Naive thymus-derived CD4-positive, alpha-beta T cell (primary cell): ENCODE results near the gene CTBP2. TPM values are rescaled to one million over a fixed set of nuclear protein-coding genes. Genes with fewer than 3 reads are reported as not detected.
A peak's percentile ranks its signal among the peaks of the same experiment; 100 is the strongest.

Source experiments
- ATAC-seq: fragments of 150-1000 bp; cut with Tn5 transposase; 2 replicates; pipeline ENCODE4 v1.10.0; 2021; ENCODE audit warnings: mild to moderate bottlenecking, moderate library complexity
- CTCF ChIA-PET: fragments of 350-600 bp; sonication (Branson Sonifier 250); formaldehyde crosslinking; loops from one replicate; lab custom pipeline; 2021; ENCODE audit warnings: antibody characterized with exemption; lab: Charles Lee
- POLR2A ChIA-PET: fragments of 350-600 bp; sonication (Branson Sonifier 250); formaldehyde crosslinking; loops from one replicate; lab custom pipeline; 2021; ENCODE audit warnings: antibody characterized with exemption, inconsistent platforms; lab: Charles Lee
- DNase-seq, 9 donors: peaks; one replicate each; pipeline versions ENCODE4 v3.0.0 to v3.0.0-alpha.2; 2020 to 2022; ENCODE audit warnings: mixed read lengths in 1 of 9
- H3K27ac ChIP-seq: one replicate; pipeline ENCODE4 v1.7.0; 2013; ENCODE audit warnings: mild to moderate bottlenecking, low read depth, low read length, moderate library complexity
- H3K27me3 ChIP-seq, 2 donors: one replicate each; pipeline ENCODE4 v1.7.0; 2013; ENCODE audit warnings: low read length in 2 of 2, mild to moderate bottlenecking in 2 of 2, moderate library complexity in 2 of 2; ENCODE audit not compliant: control insufficient read depth in 2 of 2, insufficient read depth in 2 of 2
- H3K36me3 ChIP-seq, 3 experiments: 1 replicate in 2 of 3; 2 replicates in 1 of 3; pipeline ENCODE4 v1.7.0; 2013; ENCODE audit warnings: low read length in 3 of 3, mild to moderate bottlenecking in 3 of 3, moderate library complexity in 1 of 3; ENCODE audit not compliant: insufficient read depth in 3 of 3, control insufficient read depth in 2 of 3
- H3K4me1 ChIP-seq, 2 donors: one replicate each; pipeline ENCODE4 v1.7.0; 2013; ENCODE audit warnings: low read length in 2 of 2, mild to moderate bottlenecking in 2 of 2, moderate library complexity in 1 of 2; ENCODE audit not compliant: control insufficient read depth in 2 of 2, insufficient read depth in 2 of 2
- H3K4me3 ChIP-seq: 2 replicates; pipeline ENCODE4 v1.7.0; 2013; ENCODE audit warnings: mild to moderate bottlenecking, low read length
- H3K9me3 ChIP-seq, 3 experiments: 1 replicate in 2 of 3; 2 replicates in 1 of 3; pipeline ENCODE4 v1.7.0; 2013; ENCODE audit warnings: low read length in 3 of 3; ENCODE audit not compliant: control insufficient read depth in 2 of 3
- H3K27ac Mint-ChIP-seq, 9 donors: one replicate each; pipeline ENCODE4 v1.8.0; 2020 to 2022; ENCODE audit warnings: mixed read lengths in 9 of 9, mild to moderate bottlenecking in 8 of 9, moderate library complexity in 5 of 9, inconsistent platforms in 2 of 9
- H3K27me3 Mint-ChIP-seq, 5 donors: one replicate each; pipeline ENCODE4 v1.8.0; 2021 to 2022; ENCODE audit warnings: mixed read lengths in 5 of 5, mild to moderate bottlenecking in 1 of 5
- H3K36me3 Mint-ChIP-seq, 5 donors: one replicate each; pipeline ENCODE4 v1.8.0; 2020 to 2022; ENCODE audit warnings: mixed read lengths in 5 of 5, mild to moderate bottlenecking in 3 of 5, inconsistent platforms in 1 of 5
- H3K4me1 Mint-ChIP-seq, 7 donors: one replicate each; pipeline ENCODE4 v1.8.0; 2020 to 2022; ENCODE audit warnings: mixed read lengths in 7 of 7, mild to moderate bottlenecking in 3 of 7, inconsistent platforms in 1 of 7
- H3K4me3 Mint-ChIP-seq, 10 donors: one replicate each; pipeline ENCODE4 v1.8.0; 2020 to 2022; ENCODE audit warnings: mild to moderate bottlenecking in 10 of 10, mixed read lengths in 10 of 10, moderate library complexity in 6 of 10, inconsistent platforms in 2 of 10
- H3K9me3 Mint-ChIP-seq, 11 donors: one replicate each; pipeline ENCODE4 v1.8.0; 2020 to 2022; ENCODE audit warnings: mixed read lengths in 11 of 11, mild to moderate bottlenecking in 4 of 11, inconsistent platforms in 1 of 11, moderate library complexity in 1 of 11
- intact Hi-C, 2 donors: fragments of 100-400 bp; cut with micrococcal nuclease; formaldehyde crosslinking; loops; one replicate each; pipeline ENCODE4 v1.15.1; 2023
- polyA plus RNA-seq, 2 donors: library from polyadenylated mRNA; unstranded; fragments of 300-500 nt; fragmentation: Illumina TruSeq; gene quantifications; one replicate each; pipeline ENCODE4 v1.2.3, GENCODE V29; 2021
- total RNA-seq, 6 experiments: library from RNA in 5 of 6; stranded (reverse) in 5 of 6; gene quantifications; 1 replicate in 5 of 6; 2 replicates in 1 of 6; pipeline ENCODE4 v1.2.3 and lab custom pipeline; 2021 to 2026

Gene CTBP2
- total and polyA plus RNA-seq, 7 experiments from 2014 or later: 0.05 to 39.5 (median 1.7) TPM; not detected in 1

GRCh38 chr10:125005312-125006187, 154.8 kb downstream of the CTBP2 start:
- CTCF ChIA-PET: no interaction called here
- no peak for DNase-seq
- POLR2A ChIA-PET: no interaction called here

GRCh38 chr10:125004571-125005311, 155.6 kb downstream of the CTBP2 start:
- H3K9me3 Mint-ChIP-seq: no peaks in the 10 kb centered on the region
- Histone ChIP-seq H3K27me3 (no peaks in the 10 kb centered on the region), H3K9me3 (no peaks in the 10 kb centered on the region), H3K4me1 (no peaks in the 10 kb centered on the region), H3K36me3 (no peaks in the 10 kb centered on the region), H3K4me3 (no peak overlapping the region), H3K27ac (no peak overlapping the region)
- H3K27me3 Mint-ChIP-seq: peaks cover 0 to 4% (median 0%) of the 10 kb centered on the region in 5 donors
- ChIA-PET CTCF (no interaction called here), POLR2A (no interaction called here)
- intact Hi-C loops: no loop called here
- DNase-seq (no peak), ATAC-seq (no peak)
- H3K4me1 Mint-ChIP-seq: peaks cover 0 to 5% (median 0%) of the 10 kb centered on the region in 7 donors
- H3K4me3 Mint-ChIP-seq: no peak overlapping the region
- no peak overlapping the region for H3K27ac Mint-ChIP-seq
- H3K36me3 Mint-ChIP-seq: no peaks in the 10 kb centered on the region

More at GRCh38 chr10:125005312-125006187, 154.8 kb downstream of the CTBP2 start:
- Histone ChIP-seq H3K27ac (no peak overlapping the region), H3K27me3 (no peaks in the 10 kb centered on the region), H3K4me3 (no peak overlapping the region), H3K36me3 (no peaks in the 10 kb centered on the region), H3K9me3 (no peaks in the 10 kb centered on the region), H3K4me1 (no peaks in the 10 kb centered on the region)
- peaks cover 0 to 5% (median 0%) of the 10 kb centered on the region in 7 donors for H3K4me1 Mint-ChIP-seq
- H3K4me3 Mint-ChIP-seq: no peak overlapping the region
- H3K27ac Mint-ChIP-seq: no peak overlapping the region
- intact Hi-C loops: no loop called here
- ATAC-seq: no peak
- no peaks in the 10 kb centered on the region for H3K9me3 Mint-ChIP-seq
- peaks cover 0 to 4% (median 0%) of the 10 kb centered on the region in 5 donors for H3K27me3 Mint-ChIP-seq
- H3K36me3 Mint-ChIP-seq: no peaks in the 10 kb centered on the region

- Histone ChIP-seq H3K4me3 (no peak overlapping the region), H3K9me3 (no peaks in the 10 kb centered on the region), H3K27ac (no peak overlapping the region), H3K27me3 (no peaks in the 10 kb centered on the region), H3K36me3 (no peaks in the 10 kb centered on the region), H3K4me1 (no peaks in the 10 kb centered on the region)
- H3K36me3 Mint-ChIP-seq: no peaks in the 10 kb centered on the region
- ChIA-PET POLR2A (no interaction called here), CTCF (no interaction called here)
- H3K4me3 Mint-ChIP-seq: no peak overlapping the region
- peaks cover 0 to 5% (median 0%) of the 10 kb centered on the region in 7 donors for H3K4me1 Mint-ChIP-seq
- no peak overlapping the region for H3K27ac Mint-ChIP-seq
- no peak for DNase-seq
- H3K9me3 Mint-ChIP-seq: no peaks in the 10 kb centered on the region
- intact Hi-C loops: no loop called here
- ATAC-seq: no peak
- peaks cover 0 to 4% (median 0%) of the 10 kb centered on the region in 5 donors for H3K27me3 Mint-ChIP-seq
These were observed 156.4 kb downstream of the CTBP2 start for GRCh38 chr10:125003901-125004467.

- POLR2A ChIA-PET: no interaction called here
- intact Hi-C loops: no loop called here
- DNase-seq: peak in 1 of 9 donors; percentile 16
- no peak for ATAC-seq
- Histone ChIP-seq H3K4me3 (no peak overlapping the region), H3K27ac (no peak overlapping the region), H3K27me3 (no peaks in the 10 kb centered on the region), H3K36me3 (no peaks in the 10 kb centered on the region), H3K4me1 (no peaks in the 10 kb centered on the region), H3K9me3 (no peaks in the 10 kb centered on the region)
- Mint-ChIP-seq H3K27ac (no peak overlapping the region), H3K4me3 (no peak overlapping the region), H3K4me1 (peaks cover 0 to 5% (median 0%) of the 10 kb centered on the region in 7 donors), H3K36me3 (no peaks in the 10 kb centered on the region), H3K27me3 (peaks cover 0 to 4% (median 0%) of the 10 kb centered on the region in 5 donors), H3K9me3 (no peaks in the 10 kb centered on the region)
- CTCF ChIA-PET: no interaction called here
These were observed 157.0 kb downstream of the CTBP2 start for GRCh38 chr10:125003146-125003900.

GRCh38 chr10:125002423-125003145, 157.8 kb downstream of the CTBP2 start:
- Mint-ChIP-seq H3K36me3 (no peaks in the 10 kb centered on the region), H3K4me3 (no peak overlapping the region), H3K9me3 (no peaks in the 10 kb centered on the region), H3K27ac (no peak overlapping the region), H3K4me1 (peaks cover 0 to 5% (median 0%) of the 10 kb centered on the region in 7 donors), H3K27me3 (peaks cover 0 to 4% (median 0%) of the 10 kb centered on the region in 5 donors)
- ChIA-PET CTCF (no interaction called here), POLR2A (no interaction called here)
- DNase-seq: peak in 1 of 9 donors; percentile 10
- no peak for ATAC-seq
- Histone ChIP-seq H3K27me3 (no peaks in the 10 kb centered on the region), H3K36me3 (no peaks in the 10 kb centered on the region), H3K4me3 (no peak overlapping the region), H3K4me1 (no peaks in the 10 kb centered on the region), H3K9me3 (no peaks in the 10 kb centered on the region), H3K27ac (no peak overlapping the region)
- intact Hi-C loops: no loop called here

- no peak overlapping the region for H3K27ac ChIP-seq
- H3K4me1 ChIP-seq: no peaks in the 10 kb centered on the region
- DNase-seq (peak in 1 of 9 donors; percentile 16), ATAC-seq (no peak)
- Mint-ChIP-seq H3K27me3 (peaks cover 0 to 4% (median 0%) of the 10 kb centered on the region in 5 donors), H3K9me3 (no peaks in the 10 kb centered on the region), H3K27ac (no peak overlapping the region), H3K4me3 (no peak overlapping the region), H3K4me1 (peaks cover 0 to 5% (median 0%) of the 10 kb centered on the region in 7 donors), H3K36me3 (no peaks in the 10 kb centered on the region)
- H3K27me3 ChIP-seq: no peaks in the 10 kb centered on the region
- intact Hi-C loops: no loop called here
- no peaks in the 10 kb centered on the region for H3K9me3 ChIP-seq
- H3K36me3 ChIP-seq: no peaks in the 10 kb centered on the region
- ChIA-PET POLR2A (no interaction called here), CTCF (no interaction called here)
- no peak overlapping the region for H3K4me3 ChIP-seq
These were observed 158.3 kb downstream of the CTBP2 start for GRCh38 chr10:125002047-125002422.
